Cardiac fibroblast (primary cell): ENCODE results near the gene INSRR.

Experiments
- DNase-seq, 2 donors: peaks; one replicate each; pipeline versions ENCODE4 v3.0.0 to v3.0.0-alpha.2; 2010; ENCODE audit warnings: low read depth in 2 of 2
- H3K4me3 ChIP-seq, 2 donors: replicated peaks in 1 of 2; 1 replicate in 1 of 2; 2 replicates in 1 of 2; pipeline ENCODE4 v1.5.1; 2011; ENCODE audit warnings: low read depth in 2 of 2, low read length in 2 of 2, mild to moderate bottlenecking in 2 of 2, moderate library complexity in 1 of 2
- CTCF ChIP-seq: IDR thresholded peaks from one replicate; pipeline ENCODE4 v1.5.1; 2011; ENCODE audit warnings: low read depth, mild to moderate bottlenecking, low read length, inconsistent platforms

The INSRR gene

GRCh38 chr1:156842618-156843300 is 16.2 kb downstream of the INSRR start:
- no peak overlapping the region for H3K4me3 ChIP-seq
- no peak for TF ChIP-seq CTCF

GRCh38 chr1:156841295-156841855 is 17.5 kb downstream of the INSRR start:
- TF ChIP-seq CTCF, result no peak
- no peak overlapping the region for H3K4me3 ChIP-seq
- DNase-seq, result no peak

More at GRCh38 chr1:156842618-156843300, 16.2 kb downstream of the INSRR start:
- DNase-seq, result no peak

- no peak overlapping the region for H3K4me3 ChIP-seq
- DNase-seq, result no peak
- TF ChIP-seq CTCF, result no peak
Measured at GRCh38 chr1:156840898-156841279, 18.0 kb downstream of the INSRR start.

GRCh38 chr1:156840186-156840897 is 18.6 kb downstream of the INSRR start:
- no peak for DNase-seq
- no peak overlapping the region for H3K4me3 ChIP-seq

GRCh38 chr1:156839426-156840109 is 19.3 kb downstream of the INSRR start:
- TF ChIP-seq CTCF, result no peak
- no peak overlapping the region for H3K4me3 ChIP-seq
- DNase-seq, result no peak

More at GRCh38 chr1:156840186-156840897, 18.6 kb downstream of the INSRR start:
- no peak for TF ChIP-seq CTCF

GRCh38 chr1:156838972-156839371 is 19.9 kb downstream of the INSRR start:
- peak; percentile 24 to 30 for DNase-seq
- H3K4me3 ChIP-seq, result no peak overlapping the region
- peak; percentile 90 for TF ChIP-seq CTCF
